Measurements from ENCODE around the gene LPAR6. TPM values are rescaled to one million over a fixed set of nuclear protein-coding genes. Genes with fewer than 3 reads are reported as not detected.

LPAR6 gene
- total RNA-seq, 4 donors from 2014 or later = 18.0 to 35.3 (median 23.1) TPM

DNA sequence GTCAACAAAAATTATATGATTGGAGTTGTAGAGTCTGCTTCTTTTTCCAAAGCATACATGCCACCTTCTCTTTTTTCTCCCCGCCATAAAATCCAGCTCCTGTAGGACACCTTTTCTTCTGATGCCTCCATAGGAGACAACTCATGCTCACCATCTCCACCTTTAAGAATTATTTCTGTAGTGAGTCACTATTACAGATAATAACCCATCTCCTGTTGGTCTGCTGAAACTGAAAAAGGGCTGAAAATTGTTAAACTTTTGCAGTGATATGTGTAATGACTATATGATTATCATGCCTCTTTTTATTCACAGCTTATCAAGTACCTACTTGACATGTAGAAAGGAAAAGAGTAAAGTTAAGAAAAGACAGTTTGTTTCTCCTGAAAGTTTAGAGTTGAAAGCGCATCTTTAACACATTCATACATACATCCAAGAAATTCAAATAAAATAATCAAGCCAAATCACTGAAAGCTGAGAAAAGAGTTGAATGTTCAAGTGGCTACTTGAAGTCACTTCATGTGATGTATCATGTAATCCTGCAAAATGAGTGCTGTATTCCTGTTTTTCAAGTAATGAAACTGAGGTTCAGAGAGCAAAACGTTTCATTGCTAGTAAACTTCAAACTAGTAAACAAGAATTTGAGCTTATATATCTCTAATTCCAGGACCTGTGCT lies 35.5 kb upstream of the LPAR6 start:
- intact Hi-C loops (cut with DNase I; ENCODE audit: low total_unique reads) = no loop called here
- DNase-seq (ENCODE audit: low spot score in 2 of 2) = no peak
- no peak for TF ChIP-seq POLR2A (IDR thresholded peaks at IDR 0.05)
- TF ChIP-seq, protein P1, sequence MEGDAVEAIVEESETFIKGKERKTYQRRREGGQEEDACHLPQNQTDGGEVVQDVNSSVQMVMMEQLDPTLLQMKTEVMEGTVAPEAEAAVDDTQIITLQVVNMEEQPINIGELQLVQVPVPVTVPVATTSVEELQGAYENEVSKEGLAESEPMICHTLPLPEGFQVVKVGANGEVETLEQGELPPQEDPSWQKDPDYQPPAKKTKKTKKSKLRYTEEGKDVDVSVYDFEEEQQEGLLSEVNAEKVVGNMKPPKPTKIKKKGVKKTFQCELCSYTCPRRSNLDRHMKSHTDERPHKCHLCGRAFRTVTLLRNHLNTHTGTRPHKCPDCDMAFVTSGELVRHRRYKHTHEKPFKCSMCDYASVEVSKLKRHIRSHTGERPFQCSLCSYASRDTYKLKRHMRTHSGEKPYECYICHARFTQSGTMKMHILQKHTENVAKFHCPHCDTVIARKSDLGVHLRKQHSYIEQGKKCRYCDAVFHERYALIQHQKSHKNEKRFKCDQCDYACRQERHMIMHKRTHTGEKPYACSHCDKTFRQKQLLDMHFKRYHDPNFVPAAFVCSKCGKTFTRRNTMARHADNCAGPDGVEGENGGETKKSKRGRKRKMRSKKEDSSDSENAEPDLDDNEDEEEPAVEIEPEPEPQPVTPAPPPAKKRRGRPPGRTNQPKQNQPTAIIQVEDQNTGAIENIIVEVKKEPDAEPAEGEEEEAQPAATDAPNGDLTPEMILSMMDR (IDR thresholded peaks at IDR 0.05) = no peak
- H3K4me3 ChIP-seq (ENCODE audit: low read depth, poor library complexity, severe bottlenecking) = no peak overlapping the region
- WGBS, 2 donors = 66 to 73% methylated on average over 3 of the region's 3 CpGs

DNA sequence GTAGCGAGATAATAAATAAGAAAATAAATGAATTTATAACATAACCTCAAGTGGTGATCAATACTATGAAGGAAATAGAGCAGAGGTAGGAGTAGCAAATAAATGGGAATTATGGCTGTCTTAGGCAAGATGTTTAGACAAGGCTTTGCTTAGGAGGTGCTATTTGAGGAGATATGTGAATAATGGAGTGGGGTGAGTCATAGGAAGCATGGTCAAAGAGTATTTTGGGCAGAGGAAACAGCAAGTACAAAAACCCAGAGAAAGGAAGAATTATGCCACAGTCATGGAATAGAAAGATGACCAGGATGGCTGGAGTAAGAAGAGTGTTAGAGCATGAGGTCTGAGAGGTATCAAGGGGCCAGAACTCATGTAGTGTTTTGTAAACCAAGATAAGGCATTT lies 33.6 kb upstream of the LPAR6 start:
- 97 to 98% methylated on average over 1 of the region's 1 CpG for WGBS, 2 donors
- intact Hi-C loops (cut with DNase I; ENCODE audit: low total_unique reads) = no loop called here
- TF ChIP-seq, protein P1 (IDR thresholded peaks at IDR 0.05) = no peak
- no peak for TF ChIP-seq POLR2A (IDR thresholded peaks at IDR 0.05)
- no peak overlapping the region for H3K4me3 ChIP-seq (ENCODE audit: low read depth, poor library complexity, severe bottlenecking)
- no peak for DNase-seq (ENCODE audit: low spot score in 2 of 2)

DNA sequence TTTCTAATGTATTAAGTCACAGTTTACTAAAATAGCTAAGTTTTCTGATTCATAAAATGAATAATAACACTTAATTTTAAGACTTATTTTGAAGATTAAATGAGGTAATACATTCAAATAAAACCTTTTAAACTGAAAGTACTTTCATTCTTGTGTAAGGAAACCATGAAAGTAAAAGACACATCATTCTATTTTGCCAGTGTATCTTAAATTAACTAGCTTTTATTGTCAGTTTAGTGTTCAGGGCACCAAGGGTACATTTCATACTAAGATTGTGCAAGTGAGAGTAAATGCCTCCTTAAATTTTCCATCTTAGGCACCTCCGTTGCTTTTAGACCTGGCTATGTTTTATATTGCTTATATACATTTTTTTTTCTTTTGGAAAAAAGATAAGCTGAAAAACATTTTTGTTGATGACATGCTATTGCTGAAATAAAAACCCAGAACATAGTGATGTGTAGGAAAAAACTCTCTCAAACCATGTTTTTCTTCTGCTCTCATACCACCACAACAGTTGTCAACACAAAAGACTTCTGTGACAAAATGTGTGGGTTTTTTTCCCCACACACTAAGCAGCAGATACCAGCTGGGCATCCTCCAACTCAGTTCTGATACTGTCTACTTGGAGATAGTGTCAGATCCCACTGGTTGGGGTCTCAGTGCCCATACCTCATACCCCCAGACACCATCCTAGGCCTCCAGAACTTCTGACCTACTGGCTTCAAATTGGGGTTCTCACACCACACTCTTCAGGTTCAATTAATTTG lies 30.7 kb upstream of the LPAR6 start:
- intact Hi-C loops (cut with DNase I; ENCODE audit: low total_unique reads) = no loop called here
- no peak overlapping the region for H3K4me3 ChIP-seq (ENCODE audit: low read depth, poor library complexity, severe bottlenecking)
- DNase-seq (ENCODE audit: low spot score in 2 of 2) = no peak
- TF ChIP-seq, protein P1 (IDR thresholded peaks at IDR 0.05) = no peak
- no peak for TF ChIP-seq POLR2A (IDR thresholded peaks at IDR 0.05)
- 56 to 60% methylated on average over 1 of the region's 1 CpG for WGBS, 2 donors

DNA sequence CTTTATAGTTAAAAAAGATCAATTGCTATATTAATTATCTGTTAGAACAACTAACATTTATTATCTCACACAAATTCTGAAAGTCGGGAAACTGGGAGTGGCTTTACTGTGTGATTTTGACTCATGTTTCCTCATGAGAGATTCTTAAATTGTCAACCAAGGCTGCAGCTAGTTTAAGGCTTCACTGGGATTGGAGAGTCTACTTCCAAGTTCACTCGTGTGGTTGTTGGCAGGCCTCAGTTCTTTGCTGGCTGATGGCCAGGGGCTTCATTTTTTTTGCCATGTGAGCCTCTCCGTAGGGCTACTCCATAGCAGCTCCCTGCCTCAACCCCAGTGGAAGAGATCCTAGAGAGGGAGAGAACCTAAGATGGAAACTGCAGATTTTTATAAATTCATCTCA lies 24.5 kb upstream of the LPAR6 start:
- no peak overlapping the region for H3K4me3 ChIP-seq (ENCODE audit: low read depth, poor library complexity, severe bottlenecking)
- intact Hi-C loops (cut with DNase I; ENCODE audit: low total_unique reads) = no loop called here
- no peak for TF ChIP-seq POLR2A (IDR thresholded peaks at IDR 0.05)
- TF ChIP-seq, protein P1 (IDR thresholded peaks at IDR 0.05) = no peak
- 11% methylated on average over 3 of the region's 3 CpGs for WGBS, 2 donors
- peak; percentile 59 to 91 for DNase-seq (ENCODE audit: low spot score in 2 of 2)

DNA sequence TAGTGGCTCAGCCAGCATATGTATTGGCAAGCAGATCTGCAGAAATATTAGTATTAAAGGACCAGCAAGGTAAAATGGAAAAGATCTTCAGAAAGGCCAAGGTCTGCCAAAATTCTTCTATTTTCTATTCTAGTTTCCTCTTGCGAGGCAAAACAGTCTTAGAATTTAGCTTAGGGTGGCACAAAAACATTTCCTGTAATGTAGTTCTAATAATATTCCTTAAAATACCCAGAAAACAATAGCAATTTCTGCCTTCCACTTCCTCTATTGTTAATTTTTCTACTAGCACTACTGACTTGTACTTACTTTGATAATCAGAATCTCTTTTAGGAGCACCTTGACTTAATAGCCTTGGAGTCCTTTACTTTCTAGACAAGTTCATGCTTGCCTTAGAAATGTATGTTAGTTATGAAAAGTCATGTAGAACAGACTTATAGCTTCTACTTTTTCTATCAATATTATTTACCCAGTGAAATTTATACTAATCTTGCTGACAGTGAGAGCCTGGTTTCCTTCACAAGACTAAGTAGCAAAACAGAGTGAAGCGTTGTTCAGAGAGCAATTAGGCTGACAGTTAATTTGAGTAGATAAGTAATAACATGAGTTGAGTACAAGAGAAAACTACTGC lies 23.9 kb upstream of the LPAR6 start:
- 35 to 37% methylated on average over 2 of the region's 2 CpGs for WGBS, 2 donors
- intact Hi-C loops (cut with DNase I; ENCODE audit: low total_unique reads) = no loop called here
- H3K4me3 ChIP-seq (ENCODE audit: low read depth, poor library complexity, severe bottlenecking) = no peak overlapping the region
- TF ChIP-seq POLR2A (IDR thresholded peaks at IDR 0.05) = no peak
- TF ChIP-seq, protein P1 (IDR thresholded peaks at IDR 0.05) = no peak
- DNase-seq (ENCODE audit: low spot score in 2 of 2) = no peak
